ENCODE data around the gene ENTPD7. TPM values are rescaled to one million over a fixed set of nuclear protein-coding genes. Genes with fewer than 3 reads are reported as not detected.

The ENTPD7 gene
- total and polyA plus RNA-seq, 2 donors (not counting 1 experiment from before 2014, with no cell fraction given) = 0.75 to 6.2 TPM

- Mint-ChIP-seq H3K27ac (no peak overlapping the region), H3K4me3 (no peak overlapping the region), H3K27me3 (no peaks in the 10 kb centered on the region), H3K4me1 (no peaks in the 10 kb centered on the region), H3K9me3 (ENCODE audit: insufficient read depth) (no peaks in the 10 kb centered on the region)
- Histone ChIP-seq H4K20me1 (ENCODE audit: control insufficient read depth, insufficient read depth, low read length, poor library complexity, severe bottlenecking) (peaks cover 17% of the 10 kb centered on the region), H3K9ac (ENCODE audit: low read length) (no peak overlapping the region), H3K36me3 (replicated peaks in 1 of 2; ENCODE audit: control extremely low read depth in 1 of 2, control insufficient read depth in 1 of 2, extremely low read depth in 1 of 2, insufficient read depth in 2 of 2, low read length in 1 of 2) (peaks cover 13 to 75% of the 10 kb centered on the region in 2 experiments), H3K4me1 (ENCODE audit: control insufficient read depth in 2 of 2, insufficient read depth in 2 of 2, low read length in 2 of 2) (no peaks in the 10 kb centered on the region), H3K4me2 (replicated peaks; ENCODE audit: low read depth, low read length, poor library complexity, severe bottlenecking) (no peak overlapping the region), H3K27ac (ENCODE audit: low read length in 2 of 2) (no peak overlapping the region), H3K79me2 (ENCODE audit: control insufficient read depth, insufficient read depth, low read length) (peaks cover 5% of the 10 kb centered on the region), H3K4me3 (ENCODE audit: control extremely low read depth in 1 of 5, extremely low read depth in 1 of 5, insufficient read depth in 1 of 5, low read depth in 2 of 5, low read length in 4 of 5) (no peak overlapping the region), H2AFZ (ENCODE audit: insufficient read depth, low read depth, low read length, poor library complexity, severe bottlenecking) (no peak overlapping the region), H3K27me3 (replicated peaks in 1 of 4; ENCODE audit: control extremely low read depth in 1 of 4, control insufficient read depth in 3 of 4, insufficient read depth in 4 of 4, low read length in 3 of 4) (no peaks in the 10 kb centered on the region), H3K9me3 (ENCODE audit: control extremely low read depth in 1 of 3, control insufficient read depth in 2 of 3, insufficient read depth in 1 of 3, low read length in 2 of 3) (no peaks in the 10 kb centered on the region)
- intact Hi-C loops (cut with micrococcal nuclease) = no loop called here
- ChIA-PET POLR2A (no interaction called here), CTCF (no interaction called here)
- no peak for TF ChIP-seq CTCF (IDR thresholded peaks at IDR 0.05)
- no peak for TF ChIP-seq EZH2 (IDR thresholded peaks at IDR 0.05; ENCODE audit: borderline replicate concordance, insufficient read depth, low read depth, low read length, poor library complexity, severe bottlenecking)
- ATAC-seq (ENCODE audit: low read depth) (no peak), DNase-seq (no peak)
- 100% methylated on average over 1 of the region's 2 CpGs for WGBS (ENCODE audit: insufficient coverage)
These were observed 89.6 kb downstream of the ENTPD7 start for GRCh38 chr10:99748823-99749451.

GRCh38 chr10:99750641-99751040 lies 91.3 kb downstream of the ENTPD7 start:
- intact Hi-C loops (cut with micrococcal nuclease) = no loop called here
- POLR2A ChIA-PET = no interaction called here
- H3K27ac Mint-ChIP-seq = no peak overlapping the region

More at GRCh38 chr10:99750641-99751040, 91.3 kb downstream of the ENTPD7 start:
- DNase-seq (no peak), ATAC-seq (ENCODE audit: low read depth) (no peak)
- H3K4me1 ChIP-seq (ENCODE audit: control insufficient read depth in 2 of 2, insufficient read depth in 2 of 2, low read length in 2 of 2) = no peaks in the 10 kb centered on the region
- TF ChIP-seq CTCF (IDR thresholded peaks at IDR 0.05) (no peak), EZH2 (IDR thresholded peaks at IDR 0.05; ENCODE audit: borderline replicate concordance, insufficient read depth, low read depth, low read length, poor library complexity, severe bottlenecking) (no peak)
- H3K4me3 ChIP-seq (ENCODE audit: control extremely low read depth in 1 of 5, extremely low read depth in 1 of 5, insufficient read depth in 1 of 5, low read depth in 2 of 5, low read length in 4 of 5) = no peak overlapping the region
- no peaks in the 10 kb centered on the region for H3K9me3 ChIP-seq (ENCODE audit: control extremely low read depth in 1 of 3, control insufficient read depth in 2 of 3, insufficient read depth in 1 of 3, low read length in 2 of 3)
- Mint-ChIP-seq H3K27me3 (no peaks in the 10 kb centered on the region), H3K9me3 (ENCODE audit: insufficient read depth) (no peaks in the 10 kb centered on the region), H3K4me1 (no peaks in the 10 kb centered on the region), H3K4me3 (no peak overlapping the region)
- no peak overlapping the region for H3K4me2 ChIP-seq (replicated peaks; ENCODE audit: low read depth, low read length, poor library complexity, severe bottlenecking)
- H3K9ac ChIP-seq (ENCODE audit: low read length) = no peak overlapping the region
- peaks cover 17% of the 10 kb centered on the region for H4K20me1 ChIP-seq (ENCODE audit: control insufficient read depth, insufficient read depth, low read length, poor library complexity, severe bottlenecking)
- peaks cover 5% of the 10 kb centered on the region for H3K79me2 ChIP-seq (ENCODE audit: control insufficient read depth, insufficient read depth, low read length)
- H3K36me3 ChIP-seq (replicated peaks in 1 of 2; ENCODE audit: control extremely low read depth in 1 of 2, control insufficient read depth in 1 of 2, extremely low read depth in 1 of 2, insufficient read depth in 2 of 2, low read length in 1 of 2) = peaks cover 14 to 80% of the 10 kb centered on the region in 2 experiments
- CTCF ChIA-PET = no interaction called here
- H3K27me3 ChIP-seq (replicated peaks in 1 of 4; ENCODE audit: control extremely low read depth in 1 of 4, control insufficient read depth in 3 of 4, insufficient read depth in 4 of 4, low read length in 3 of 4) = no peaks in the 10 kb centered on the region
- no peak overlapping the region for H3K27ac ChIP-seq (ENCODE audit: low read length in 2 of 2)
- H2AFZ ChIP-seq (ENCODE audit: insufficient read depth, low read depth, low read length, poor library complexity, severe bottlenecking) = no peak overlapping the region

Data from B cell (primary cell).